ENCODE results near the gene XYLT1.

DNA sequence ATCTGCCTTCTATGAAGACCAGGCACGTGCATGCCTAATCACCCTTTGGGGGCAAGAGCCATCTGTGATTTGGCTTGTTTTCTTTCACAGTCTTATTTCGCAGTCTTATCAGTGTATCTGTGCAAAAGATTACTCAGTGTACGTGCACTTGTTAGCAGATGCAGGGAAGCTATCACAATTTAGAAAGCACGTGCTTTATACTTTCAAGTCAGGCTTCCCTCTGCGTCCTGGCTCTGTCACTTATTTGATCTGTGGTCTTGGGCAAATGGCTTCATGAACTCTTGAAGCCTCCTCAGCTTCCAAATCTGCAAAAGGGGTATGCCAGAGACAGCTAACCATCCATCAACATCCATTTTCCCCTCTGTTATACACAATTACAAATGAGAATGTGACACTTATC, 246.4 kb downstream of the XYLT1 start:
- TF ChIP-seq, protein P1, sequence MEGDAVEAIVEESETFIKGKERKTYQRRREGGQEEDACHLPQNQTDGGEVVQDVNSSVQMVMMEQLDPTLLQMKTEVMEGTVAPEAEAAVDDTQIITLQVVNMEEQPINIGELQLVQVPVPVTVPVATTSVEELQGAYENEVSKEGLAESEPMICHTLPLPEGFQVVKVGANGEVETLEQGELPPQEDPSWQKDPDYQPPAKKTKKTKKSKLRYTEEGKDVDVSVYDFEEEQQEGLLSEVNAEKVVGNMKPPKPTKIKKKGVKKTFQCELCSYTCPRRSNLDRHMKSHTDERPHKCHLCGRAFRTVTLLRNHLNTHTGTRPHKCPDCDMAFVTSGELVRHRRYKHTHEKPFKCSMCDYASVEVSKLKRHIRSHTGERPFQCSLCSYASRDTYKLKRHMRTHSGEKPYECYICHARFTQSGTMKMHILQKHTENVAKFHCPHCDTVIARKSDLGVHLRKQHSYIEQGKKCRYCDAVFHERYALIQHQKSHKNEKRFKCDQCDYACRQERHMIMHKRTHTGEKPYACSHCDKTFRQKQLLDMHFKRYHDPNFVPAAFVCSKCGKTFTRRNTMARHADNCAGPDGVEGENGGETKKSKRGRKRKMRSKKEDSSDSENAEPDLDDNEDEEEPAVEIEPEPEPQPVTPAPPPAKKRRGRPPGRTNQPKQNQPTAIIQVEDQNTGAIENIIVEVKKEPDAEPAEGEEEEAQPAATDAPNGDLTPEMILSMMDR (IDR thresholded peaks at IDR 0.05; ENCODE audit: poor library complexity, severe bottlenecking), result no peak
- TF ChIP-seq EP300 (conservative IDR thresholded peaks at IDR 0.05; ENCODE audit: poor library complexity, severe bottlenecking), result no peak
